CD4-positive, alpha-beta T cell treated with Interferon alpha-2 for 1 hour (primary cell): ENCODE data around the gene ATP4B.

Experiments
- DNase-seq, 2 donors: peaks; one replicate each; pipeline ENCODE4 v3.0.0-alpha.2; 2020 to 2022

Gene ATP4B

DNA sequence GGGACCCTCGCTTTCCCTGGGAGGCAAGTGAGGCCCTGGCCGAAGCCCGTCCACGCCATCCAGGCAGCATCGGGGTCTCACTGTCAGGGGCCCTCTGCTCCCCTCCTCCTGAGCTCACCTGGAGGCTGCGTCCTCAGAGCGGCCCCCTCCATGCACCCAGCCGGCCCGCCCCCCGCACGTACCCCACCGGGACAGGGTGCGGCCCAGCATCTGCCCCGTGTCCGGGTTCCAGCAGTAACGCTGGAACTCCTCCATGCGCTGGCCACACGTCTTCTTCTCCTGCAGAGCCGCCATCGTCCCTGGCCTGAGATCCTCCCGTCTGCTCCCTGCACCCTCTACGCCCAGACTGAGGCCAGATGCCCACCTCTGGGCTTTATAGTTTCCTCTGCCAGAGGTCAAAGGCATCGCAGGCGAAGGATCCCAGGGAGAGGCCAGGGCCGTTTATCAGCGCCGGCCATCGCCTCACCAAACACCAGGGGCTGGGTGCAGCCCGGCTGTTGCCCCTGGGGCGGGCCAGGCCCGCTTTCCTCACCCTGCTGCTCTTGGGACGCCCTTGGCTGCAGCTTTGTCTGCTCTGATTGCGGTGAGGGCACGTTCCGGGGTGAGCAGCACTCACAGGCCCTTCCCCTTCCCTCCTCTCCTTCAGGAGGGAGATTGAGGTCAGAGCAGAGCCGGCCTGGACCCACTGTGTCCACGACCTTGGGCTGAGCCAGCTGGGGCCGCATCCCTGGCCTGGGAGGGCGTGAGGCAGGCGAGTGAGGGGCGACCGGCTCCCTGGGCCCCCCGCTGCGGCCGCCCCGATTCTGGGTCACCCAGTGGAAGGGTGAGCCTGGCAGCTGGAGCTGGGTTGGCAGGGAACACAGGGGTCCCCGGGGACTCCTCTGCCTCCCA is at the start of gene ATP4B:
ATP4B (minus strand) TSS at position 348 of the 891 bp plus-strand sequence; CDS start at position 294, 54 bp downstream.
- DNase-seq = no peak

- no peak for DNase-seq
Measured at GRCh38 chr13:113672002-113672651, 14.1 kb upstream of the ATP4B start.

DNA sequence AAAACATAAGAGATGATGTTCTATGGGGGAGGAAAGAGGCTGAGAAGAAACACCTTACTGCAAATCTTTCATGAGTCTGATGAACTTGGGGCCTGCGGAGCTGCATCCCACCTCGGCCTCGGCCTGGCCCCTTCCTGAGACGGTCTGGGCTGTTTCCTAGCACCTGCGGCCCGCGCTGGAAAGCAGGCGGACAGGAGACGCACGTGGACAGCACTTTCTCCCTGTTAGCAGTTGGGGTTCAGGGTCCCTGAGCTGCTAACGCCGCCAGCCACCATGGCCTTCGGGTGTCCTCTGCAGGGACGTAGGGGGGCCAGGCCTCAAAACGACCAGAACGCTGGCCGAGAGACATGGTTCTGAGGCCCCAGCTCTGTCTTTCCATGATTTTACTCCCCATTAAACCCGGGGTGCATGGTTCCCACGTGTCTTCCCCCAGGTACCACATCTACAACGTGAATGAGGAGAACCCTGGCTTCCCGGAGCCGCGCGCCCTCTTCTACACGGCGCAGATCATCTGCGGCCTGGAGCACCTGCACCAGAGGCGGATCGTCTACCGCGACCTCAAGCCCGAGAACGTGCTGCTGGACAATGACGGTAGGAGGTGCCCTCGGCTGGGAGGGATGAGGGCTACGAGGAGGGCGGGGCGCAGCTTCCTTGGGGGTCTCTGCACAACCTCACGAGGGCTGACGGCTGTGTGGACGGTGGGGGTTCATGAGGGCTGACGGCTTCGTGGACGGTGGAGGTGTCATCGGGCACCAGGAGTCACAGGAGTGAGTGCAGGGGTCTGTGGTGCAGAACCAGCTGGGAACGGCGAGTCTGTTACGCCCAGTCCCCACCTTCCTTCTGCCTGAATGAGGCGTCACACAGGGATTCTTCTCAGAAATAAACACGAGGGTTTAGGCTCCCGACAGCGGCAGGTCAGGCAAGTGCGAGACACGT is 13.3 kb upstream of the ATP4B start:
- no peak for DNase-seq

- DNase-seq = no peak
Measured at GRCh38 chr13:113670541-113670940, 12.5 kb upstream of the ATP4B start.

DNA sequence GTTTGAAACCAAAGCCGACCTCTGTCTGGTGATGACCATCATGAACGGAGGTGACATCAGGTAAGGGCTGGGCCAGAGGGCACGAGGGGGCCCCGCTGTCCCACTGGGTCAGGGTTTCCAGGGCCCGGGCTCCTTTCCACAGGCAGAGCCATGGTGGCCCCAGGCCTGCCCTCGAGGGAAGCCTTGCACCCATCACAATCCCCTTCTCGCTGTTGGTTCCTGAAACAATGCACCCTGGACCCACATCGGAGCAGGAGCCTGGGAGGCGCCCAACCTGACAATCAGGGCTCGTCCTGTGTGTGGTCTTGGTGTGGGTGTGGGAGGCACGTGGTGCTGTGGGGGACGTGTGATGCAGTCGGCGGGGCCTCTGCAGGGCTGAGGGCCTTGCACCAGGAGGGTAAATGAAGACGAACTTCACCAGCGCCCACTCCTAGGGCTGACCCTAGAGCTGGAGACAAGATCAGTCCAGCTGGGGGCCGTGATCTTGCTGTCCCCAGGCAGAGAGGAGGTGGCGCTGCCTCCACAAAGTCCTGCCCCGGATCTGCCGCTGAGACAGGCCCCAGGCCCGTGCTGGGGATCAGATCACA is 11.8 kb upstream of the ATP4B start:
- DNase-seq = no peak

DNA sequence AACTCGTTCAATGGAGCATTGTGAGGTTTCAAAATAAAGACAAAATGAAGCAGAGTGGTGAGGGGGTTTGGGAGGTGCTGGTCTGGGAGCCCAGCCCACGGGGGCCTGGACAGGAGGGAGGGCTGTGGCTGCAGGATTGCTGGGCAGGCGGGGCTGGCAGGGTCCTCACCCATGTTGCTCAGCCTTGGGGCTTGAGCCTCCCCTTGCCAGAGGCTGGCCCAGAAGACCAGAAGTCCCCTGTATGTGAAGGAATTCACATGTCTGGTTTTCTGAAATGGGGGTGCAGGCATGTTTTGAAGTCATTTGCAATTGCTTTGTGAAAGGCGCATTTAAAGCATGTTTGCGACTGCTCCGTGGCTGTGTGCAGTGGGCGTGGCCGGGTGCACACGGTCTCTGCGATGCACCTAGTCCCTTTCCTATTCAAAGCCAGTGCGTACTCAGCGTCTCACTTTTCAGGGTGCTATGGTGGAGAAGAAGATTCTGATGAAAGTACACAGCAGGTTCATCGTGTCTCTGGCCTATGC is 11.3 kb upstream of the ATP4B start:
- DNase-seq = no peak

DNA sequence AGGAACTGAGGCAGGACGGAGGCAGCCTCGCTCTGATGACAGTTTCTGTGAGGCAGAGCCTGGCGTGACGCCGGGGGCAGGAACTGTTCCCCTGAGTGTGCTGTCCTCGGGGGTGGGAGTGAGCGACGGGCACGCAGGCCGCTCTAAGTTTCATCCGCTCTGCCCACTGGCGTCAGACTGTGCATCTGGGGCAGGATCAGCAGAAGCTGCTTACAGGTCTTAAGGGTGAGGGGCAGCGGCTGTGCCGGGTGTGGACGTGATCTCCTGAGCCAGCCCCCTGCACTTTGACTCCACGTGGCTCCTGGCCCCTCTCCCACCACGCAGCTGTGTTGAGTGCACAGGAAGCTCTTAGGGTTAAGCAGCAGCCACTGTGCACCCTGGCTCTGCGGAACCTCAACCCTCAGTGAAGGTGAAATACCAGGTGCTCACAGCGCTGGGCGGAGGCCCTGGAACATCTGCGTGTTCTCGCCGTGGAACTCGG is 10.5 kb upstream of the ATP4B start:
- no peak for DNase-seq

DNA sequence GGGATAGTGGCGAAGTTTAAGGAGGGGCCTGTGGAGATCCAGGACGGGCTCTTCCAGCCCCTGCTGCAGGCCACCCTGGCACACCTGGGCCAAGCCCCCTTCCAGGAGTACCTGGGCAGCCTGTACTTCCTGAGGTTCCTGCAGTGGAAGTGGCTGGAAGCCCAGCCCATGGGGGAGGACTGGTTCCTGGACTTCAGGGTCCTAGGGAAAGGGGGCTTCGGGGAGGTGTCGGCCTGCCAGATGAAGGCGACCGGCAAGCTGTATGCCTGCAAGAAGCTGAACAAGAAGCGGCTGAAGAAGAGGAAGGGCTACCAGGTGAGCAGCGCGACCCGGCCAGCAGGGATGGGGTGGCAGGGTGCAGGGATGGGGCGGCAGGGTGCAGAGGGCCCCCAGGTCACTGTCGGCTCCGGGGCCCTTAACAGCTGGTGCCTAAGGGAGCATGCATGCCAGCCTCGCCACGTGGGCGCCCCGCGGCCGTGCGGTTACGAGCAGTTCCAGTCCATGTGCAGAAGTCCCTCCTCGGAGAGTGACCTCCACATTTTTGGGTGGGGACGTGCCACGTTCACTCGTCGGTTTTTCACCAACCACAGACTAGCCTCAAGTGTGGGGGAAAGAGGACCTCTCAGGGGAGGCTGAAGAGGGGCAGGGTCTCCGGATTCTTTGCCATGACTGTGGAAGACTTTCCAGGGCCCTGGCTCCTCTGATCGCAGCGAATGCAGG is 9.9 kb upstream of the ATP4B start:
- DNase-seq = no peak

DNA sequence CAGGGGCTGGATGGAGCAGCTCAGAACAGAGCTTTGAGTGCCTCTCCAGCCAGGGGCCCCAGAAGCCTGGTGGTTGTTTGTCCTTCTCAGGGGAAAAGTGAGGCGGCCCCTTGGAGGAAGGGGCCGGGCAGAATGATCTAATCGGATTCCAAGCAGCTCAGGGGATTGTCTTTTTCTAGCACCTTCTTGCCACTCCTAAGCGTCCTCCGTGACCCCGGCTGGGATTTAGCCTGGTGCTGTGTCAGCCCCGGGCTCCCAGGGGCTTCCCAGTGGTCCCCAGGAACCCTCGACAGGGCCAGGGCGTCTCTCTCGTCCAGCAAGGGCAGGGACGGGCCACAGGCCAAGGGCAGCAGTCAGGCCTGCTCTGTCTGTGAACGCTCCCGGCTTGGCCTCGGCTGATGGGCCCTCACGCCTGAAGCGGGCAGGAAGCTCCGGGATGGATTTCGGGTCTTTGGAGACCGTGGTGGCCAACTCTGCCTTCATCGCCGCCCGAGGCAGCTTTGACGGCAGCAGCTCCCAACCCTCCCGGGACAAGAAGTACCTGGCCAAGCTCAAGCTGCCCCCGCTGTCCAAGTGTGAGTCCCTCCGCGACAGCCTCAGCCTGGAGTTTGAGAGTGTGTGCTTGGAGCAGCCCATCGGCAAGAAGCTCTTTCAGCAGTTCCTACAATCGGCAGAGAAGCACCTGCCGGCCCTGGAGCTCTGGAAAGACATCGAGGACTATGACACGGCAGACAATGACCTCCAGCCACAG is 9.1 kb upstream of the ATP4B start, which contains the start of gene GRK1:
GRK1 (plus strand) TSS at position 269 of the 751 bp plus-strand sequence; CDS start at position 437, 168 bp downstream.
- DNase-seq = no peak

- no peak for DNase-seq
Measured at GRCh38 chr13:113666329-113666670, 8.3 kb upstream of the ATP4B start.

- DNase-seq = no peak
Measured at GRCh38 chr13:113665597-113666328, 7.8 kb upstream of the ATP4B start.

DNA sequence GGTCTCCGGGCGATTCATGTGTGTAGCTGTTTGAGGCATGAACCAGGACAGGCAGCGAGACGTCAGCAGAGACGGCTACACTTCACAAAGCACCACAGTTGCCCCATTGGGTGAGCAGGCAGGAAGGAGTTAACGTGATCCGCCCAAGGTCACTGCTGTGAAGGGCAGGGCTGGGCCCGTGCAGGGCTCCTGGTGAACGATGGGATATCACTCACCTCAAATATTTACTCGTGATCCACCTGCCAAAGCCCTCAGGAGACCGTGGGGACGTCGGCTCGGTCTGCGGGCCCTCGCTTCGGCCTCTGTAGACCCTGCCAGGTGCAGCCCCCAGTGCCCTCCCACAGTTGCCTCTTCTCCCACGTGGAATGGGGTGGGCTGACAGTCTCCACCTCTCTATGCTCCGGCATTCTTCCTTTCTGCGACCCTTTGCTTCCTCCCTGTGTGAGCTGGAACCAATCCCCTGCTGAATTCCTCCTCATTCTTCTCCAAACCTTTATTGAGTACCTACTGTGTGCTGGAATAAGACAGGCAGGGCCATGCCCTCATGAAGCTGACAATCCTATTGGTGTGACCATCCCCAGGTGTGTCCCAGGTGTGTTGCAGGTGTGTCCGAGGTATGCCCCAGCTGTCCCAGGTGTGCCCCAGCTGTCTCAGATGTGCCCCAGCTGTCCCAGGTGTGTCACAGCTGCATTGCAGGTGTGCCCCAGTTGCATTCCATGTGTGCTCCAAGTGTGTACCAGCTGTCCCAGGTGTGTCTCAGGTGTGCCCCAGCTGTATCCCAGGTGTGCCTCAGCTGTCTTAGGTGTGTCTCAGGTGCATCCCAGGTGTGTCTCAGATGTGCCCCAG is 7.0 kb upstream of the ATP4B start:
- no peak for DNase-seq

GRCh38 chr13:113663934-113664333 is 5.9 kb upstream of the ATP4B start:
- no peak for DNase-seq

GRCh38 chr13:113661509-113661908 is 3.5 kb upstream of the ATP4B start:
- no peak for DNase-seq

GRCh38 chr13:113660066-113660465 is 2.1 kb upstream of the ATP4B start:
- DNase-seq = no peak

GRCh38 chr13:113659337-113659736 is 1.3 kb upstream of the ATP4B start:
- no peak for DNase-seq

- DNase-seq = no peak
Measured at GRCh38 chr13:113658836-113659235, 838 bp upstream of the ATP4B start.

DNA sequence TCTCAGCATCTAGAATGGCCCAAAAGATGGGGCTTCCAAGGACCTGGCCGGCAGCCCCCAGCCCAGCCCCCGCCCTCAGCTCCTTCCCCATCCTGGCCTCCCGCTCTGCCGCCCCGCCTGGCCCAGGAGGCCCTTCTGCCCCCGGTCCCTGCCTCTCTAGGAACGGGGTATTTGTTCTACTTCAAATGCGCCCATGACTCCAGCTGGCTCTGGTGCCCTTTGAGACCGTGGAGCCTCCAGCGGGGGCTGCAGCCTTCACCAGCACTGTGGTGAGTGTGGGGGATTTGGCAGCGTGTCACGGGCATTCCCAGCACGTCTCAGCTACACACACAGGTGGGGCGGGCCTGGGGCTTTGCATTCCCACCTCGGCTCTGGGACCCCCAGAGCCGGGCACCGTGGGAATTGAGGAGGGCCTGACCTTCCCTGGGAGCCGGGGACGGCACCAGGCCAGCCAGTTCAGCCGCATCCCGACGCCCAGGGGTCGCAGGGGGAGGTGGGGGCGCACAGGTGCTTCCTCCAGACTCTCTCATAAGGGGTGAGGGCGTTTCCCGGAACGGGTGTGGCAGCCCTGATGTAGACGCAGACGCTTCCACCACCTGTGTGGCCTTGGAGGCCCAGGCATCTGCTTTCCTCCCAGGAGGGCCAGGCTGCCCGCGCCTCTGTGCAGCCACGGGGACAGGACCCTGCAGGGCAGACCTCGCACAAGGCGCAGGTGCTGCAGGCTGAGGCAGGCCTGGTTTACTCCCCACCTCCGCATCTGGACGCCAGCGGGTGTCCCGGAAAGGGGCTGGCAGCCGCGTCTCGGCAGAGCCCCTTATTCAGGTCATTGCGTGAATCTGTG is 947 bp downstream of the ATP4B start:
- DNase-seq = no peak
